Measurements from ENCODE around the gene TSEN2.
"Not testable (repeated sequence)": the region's sequence is repeated elsewhere in the genome, so short reads cannot be mapped to it uniquely, and the experiment has no call there.

The TSEN2 gene

DNA sequence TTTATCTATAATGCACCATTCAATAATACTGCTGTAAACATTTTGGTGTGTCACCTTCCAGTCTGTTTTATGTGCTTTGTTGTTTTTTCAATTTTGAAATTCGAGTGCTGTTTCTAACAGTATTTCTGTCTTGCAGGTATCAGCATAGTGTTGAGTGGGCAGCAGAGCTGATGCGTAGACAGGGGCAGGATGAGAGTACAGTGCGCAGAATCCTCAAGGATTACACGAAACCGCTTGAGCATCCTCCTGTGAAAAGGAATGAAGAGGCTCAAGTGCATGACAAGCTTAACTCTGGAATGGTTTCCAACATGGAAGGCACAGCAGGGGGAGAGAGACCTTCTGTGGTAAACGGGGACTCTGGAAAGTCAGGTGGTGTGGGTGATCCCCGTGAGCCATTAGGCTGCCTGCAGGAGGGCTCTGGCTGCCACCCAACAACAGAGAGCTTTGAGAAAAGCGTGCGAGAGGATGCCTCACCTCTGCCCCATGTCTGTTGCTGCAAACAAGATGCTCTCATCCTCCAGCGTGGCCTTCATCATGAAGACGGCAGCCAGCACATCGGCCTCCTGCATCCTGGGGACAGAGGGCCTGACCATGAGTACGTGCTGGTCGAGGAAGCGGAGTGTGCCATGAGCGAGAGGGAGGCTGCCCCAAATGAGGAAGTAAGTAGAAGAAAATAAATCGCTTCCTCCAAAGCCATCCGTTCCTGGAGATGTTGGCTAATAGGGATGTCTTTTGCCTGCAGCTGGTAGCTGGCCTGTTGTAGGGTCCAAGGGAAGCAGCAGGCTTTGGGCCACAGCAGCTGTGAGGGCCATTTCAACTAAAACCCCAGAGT, 19.1 kb downstream of the TSEN2 start:
- DNase-seq (ENCODE audit: low read depth), result no peak

DNA sequence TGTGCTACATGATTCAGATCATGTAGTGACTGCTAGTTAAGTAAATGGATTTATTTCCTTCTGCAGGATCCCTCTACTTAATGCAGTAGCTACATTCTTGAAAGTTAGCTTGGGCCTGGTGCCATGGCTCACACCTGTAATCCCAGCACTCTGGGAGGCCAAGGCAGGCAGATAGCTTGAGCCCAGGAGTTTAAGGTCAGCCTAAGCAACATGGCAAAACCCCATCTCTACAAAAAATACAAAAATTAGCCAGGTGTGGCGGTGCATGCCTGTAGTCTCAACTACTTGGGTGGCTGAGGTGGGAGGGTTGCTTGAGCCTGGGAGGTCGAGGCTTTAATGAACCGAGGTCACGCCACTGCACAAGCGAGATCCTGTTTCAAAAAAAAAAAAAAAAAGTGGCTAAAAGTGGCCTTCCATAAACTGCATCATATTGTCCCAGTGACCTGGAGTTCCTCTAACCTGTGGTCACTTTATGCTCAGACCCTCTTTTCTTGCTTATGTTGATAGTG, 22.0 kb downstream of the TSEN2 start:
- no peak for DNase-seq (ENCODE audit: low read depth)

- no peak for DNase-seq (ENCODE audit: low read depth)
Observed at GRCh38 chr3:12507591-12508281, 23.5 kb downstream of the TSEN2 start.

- DNase-seq (ENCODE audit: low read depth), result no peak
Observed at GRCh38 chr3:12508291-12508700, 24.0 kb downstream of the TSEN2 start.

DNA sequence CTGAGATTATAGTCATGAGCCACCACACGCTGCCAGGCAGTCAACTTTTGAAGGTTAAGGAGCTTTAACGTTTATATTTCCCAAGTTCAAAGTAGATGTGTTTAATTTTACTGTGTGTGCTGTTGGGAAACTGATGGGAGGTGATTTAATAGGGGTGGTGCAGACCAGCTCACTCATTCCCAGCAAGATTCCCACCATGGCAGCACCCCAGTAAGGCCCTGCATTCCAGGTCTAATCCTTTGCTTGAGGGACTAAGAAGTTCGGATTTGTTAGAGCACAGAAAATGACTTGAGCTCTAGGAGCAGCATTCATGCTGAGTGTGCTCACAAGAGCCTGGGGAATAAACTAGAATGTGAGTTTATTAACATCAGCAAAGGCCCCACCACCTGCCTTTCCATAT, 25.2 kb downstream of the TSEN2 start:
- DNase-seq (ENCODE audit: low read depth), result no peak

- DNase-seq (ENCODE audit: low read depth), result no peak
Observed at GRCh38 chr3:12512534-12513118, 28.3 kb downstream of the TSEN2 start.

DNA sequence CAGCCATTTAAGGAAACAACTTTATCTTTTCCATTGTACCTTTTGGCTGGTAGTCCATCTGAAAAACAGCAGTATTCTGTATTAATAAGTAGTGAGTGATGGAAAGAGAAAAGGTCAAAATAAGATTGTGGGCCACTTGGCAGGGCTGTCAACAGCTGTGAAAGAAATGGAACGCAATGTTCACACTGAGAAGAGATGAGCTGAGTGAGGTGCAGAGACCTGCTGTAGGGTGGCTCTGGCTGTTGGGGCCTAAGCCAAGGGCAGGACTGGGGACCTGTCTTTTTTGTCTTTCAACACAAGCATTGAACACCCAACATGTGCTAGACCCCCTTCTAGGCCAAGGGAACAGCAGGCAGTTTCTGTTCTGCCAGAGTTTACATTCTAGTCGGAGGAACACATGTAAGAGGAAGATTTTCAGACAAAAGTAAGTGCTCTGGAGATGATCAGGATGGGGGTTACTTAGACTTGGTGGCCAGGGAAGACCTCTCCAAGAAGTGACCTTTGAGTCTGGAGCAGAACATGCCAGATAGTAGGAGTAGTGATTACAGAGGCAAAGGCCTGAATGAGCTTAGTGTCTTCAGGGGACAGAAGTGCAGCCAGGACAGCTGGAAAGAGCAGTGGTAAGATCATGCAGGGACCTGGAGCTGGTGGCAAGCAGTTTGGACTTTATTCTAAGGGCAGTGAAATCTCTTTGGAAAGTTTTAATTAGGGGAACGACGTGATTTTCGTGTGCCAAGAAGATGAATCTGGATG, 29.6 kb downstream of the TSEN2 start:
- DNase-seq (ENCODE audit: low read depth), result no peak

DNA sequence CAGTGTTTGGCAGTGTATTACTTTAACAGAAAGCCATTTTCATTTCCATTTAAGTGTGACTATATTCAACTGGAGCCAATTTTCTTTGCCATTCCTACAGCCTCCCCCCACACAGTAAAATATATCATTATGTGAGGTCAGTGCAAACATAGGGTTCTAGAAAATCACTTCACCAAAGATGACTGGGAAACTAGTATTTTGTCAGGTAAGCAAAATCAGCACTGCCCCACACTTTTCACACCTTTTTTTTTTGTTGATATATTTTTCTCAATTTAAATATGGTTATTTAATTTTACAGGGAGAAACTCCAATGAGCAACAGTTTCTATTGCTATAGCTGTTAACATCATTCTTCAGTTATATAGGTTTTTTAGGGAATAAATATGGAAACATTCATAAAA, 31.4 kb downstream of the TSEN2 start:
- DNase-seq (ENCODE audit: low read depth), result no peak

DNA sequence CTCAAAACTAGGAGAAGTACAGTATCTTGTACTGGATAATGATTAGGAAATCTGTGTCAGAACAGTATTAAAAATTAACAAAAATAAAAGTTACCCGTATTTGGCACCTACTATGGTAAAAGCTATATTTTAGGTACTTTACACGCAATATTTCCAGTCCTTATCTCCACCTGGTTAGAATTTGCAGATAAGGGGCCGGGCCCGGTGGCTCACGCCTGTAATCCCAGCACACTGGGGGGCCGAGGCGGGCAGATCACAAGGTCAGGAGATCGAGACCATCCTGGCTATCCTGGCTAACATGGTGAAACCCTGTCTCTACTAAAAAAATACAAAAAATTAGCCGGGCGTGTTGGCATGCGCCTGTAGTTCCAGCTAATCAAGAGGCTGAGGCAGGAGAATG, 32.6 kb downstream of the TSEN2 start:
- DNase-seq (ENCODE audit: low read depth), result no peak

DNA sequence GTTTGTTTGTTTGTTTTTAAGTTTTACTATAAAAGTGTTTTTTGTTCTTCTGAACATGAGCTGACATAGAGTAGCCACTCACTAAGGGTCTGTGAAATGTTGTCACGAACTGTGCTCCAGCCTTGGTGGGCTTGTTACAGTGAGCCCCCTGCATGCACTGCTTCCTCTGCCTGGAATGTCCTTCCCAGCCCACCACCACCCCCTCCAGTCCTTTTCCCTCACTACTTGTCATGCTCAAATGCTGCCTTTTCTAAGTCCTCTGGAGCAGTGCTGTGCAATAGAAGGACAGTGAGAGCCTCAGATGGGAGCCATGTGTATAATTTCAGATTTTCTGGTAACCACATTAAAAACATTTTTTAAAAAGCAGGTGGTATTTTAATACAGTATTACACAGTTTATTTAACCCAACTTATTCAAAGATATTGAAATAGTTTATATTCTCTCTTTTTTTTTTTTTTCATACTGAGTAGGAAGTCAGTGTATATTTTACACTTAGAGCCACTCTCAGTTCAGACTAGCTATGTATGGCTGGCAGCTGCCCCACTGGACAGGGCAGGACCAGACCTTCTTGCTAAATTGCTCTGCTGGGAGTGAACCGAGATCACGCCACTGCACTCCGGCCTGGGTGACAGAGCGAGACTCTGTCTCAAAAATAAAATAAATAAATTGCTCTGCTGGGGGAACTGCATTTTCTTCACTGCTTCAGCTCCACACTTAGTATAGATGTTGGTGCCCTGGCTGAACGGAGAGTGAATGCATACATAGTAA, 34.2 kb downstream of the TSEN2 start:
- no peak for DNase-seq (ENCODE audit: low read depth)

DNA sequence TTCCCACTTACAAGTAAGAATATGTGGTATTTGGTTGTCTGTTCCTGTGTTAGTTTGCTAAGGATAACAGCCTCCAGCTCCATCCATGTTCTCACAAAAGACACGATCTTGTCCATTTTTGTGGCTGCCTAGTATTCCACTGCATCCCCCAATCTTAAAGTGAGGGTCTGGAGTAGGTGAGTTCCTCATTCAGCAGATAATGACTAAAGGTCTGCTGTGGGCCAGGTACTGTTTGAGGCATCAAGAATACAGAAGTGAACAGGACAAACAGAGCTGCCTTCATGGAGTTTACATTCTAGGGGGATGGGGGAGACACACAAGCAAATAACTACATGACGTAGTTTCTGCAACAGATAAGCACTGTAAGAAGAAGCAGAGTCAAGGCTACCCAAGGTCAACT, 36.7 kb downstream of the TSEN2 start:
- DNase-seq (ENCODE audit: low read depth), result no peak

DNA sequence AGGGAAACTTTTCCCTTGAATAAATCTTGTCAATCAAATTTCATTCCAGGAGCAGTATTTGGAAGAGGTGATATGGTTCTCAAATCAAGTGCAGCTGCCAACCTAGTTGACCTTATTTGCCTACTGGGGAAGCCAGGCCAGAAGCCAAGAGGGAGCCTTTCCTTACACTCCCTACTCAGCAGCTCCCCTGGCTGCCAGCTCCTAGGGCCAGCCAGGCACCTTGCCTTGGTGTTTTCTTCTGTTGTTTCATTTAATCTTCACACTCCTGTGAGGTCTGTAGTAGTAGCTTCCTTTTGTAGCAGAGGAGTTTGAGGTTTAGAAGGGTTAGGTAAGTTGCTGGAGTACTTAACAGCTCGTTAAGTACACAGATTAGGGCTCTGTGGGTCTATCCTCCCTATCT, 38.4 kb downstream of the TSEN2 start:
- no peak for DNase-seq (ENCODE audit: low read depth)

DNA sequence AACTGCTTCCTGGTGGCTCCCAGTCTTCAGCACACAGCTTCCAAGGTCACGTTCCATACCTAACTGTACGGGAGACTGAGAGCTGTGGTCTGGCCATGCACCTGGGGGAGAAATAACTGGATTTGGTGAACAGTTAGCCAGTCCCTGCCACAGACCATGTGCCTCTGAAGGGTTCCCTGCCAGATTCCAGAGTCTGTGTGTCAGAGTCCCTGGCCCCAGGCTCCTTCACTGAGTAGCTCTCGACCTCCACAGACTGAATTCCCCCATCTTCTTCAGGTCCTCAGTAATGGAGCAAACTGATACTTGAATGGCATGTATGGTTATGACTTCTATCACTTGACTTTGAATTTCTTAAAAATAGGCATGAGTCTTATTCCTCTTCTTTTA, 43.5 kb downstream of the TSEN2 start:
- DNase-seq (ENCODE audit: low read depth), result no peak

- no peak for DNase-seq (ENCODE audit: low read depth)
Observed at GRCh38 chr3:12532182-12532581, 47.9 kb downstream of the TSEN2 start.

DNA sequence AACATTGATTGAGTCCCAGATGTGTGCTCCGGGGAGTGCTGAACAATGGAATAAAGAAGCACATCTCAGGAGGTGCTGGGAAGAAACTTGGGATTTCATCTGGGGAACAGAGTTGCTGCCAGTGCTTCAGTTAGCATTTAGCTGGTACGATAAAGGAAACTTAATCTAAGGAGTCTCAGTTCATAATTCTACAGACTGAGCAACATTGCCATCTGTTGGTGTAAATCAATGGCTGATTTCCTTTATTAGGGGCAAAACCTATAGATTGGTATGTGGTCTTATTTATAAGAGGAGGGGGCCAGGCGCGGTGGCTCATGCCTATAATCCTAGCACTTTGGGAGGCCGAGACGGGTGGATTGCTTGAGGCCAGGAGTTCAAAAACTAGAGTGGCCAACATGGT, 52.1 kb downstream of the TSEN2 start:
- DNase-seq (ENCODE audit: low read depth), result no peak

DNA sequence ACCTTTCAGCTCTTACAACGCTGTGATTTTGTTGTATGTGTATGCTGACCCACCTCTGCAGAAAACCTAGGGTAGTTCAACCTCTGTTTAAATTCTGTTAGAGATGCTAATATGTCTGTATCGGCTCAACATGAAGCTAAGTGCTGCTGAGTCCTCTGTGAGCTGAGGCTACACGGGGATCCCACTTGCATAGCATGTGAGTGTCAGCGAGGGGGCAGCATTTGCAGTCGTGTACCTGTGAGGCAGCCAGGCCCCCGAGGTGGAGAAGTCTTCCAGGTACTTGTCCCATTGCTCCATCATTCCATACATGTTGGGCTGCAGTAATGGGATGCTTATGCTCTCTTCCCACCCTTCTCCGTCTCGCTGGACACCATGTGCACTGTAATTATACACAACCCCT, 57.3 kb downstream of the TSEN2 start:
- DNase-seq (ENCODE audit: low read depth), result no peak

DNA sequence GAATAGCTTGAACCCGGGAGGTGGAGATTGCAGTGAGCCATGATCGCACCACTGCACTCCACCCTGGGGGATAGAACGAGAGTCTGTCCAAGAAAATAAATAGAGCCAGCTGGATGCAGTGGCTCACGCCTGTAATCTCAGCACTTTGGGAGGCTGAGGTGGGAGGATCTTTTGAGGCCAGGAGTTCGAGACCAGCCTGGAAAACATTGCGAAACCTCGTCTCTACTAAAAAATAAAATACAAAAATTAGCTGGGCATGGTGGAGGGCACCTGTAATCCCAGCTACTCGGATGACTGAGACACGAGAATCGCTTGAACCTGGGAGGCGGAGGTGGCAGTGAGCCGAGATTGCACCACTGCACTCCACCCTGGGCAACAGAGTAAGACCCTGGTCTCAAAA, 59.2 kb downstream of the TSEN2 start:
- not testable (repeated sequence) for DNase-seq (ENCODE audit: low read depth)

DNA sequence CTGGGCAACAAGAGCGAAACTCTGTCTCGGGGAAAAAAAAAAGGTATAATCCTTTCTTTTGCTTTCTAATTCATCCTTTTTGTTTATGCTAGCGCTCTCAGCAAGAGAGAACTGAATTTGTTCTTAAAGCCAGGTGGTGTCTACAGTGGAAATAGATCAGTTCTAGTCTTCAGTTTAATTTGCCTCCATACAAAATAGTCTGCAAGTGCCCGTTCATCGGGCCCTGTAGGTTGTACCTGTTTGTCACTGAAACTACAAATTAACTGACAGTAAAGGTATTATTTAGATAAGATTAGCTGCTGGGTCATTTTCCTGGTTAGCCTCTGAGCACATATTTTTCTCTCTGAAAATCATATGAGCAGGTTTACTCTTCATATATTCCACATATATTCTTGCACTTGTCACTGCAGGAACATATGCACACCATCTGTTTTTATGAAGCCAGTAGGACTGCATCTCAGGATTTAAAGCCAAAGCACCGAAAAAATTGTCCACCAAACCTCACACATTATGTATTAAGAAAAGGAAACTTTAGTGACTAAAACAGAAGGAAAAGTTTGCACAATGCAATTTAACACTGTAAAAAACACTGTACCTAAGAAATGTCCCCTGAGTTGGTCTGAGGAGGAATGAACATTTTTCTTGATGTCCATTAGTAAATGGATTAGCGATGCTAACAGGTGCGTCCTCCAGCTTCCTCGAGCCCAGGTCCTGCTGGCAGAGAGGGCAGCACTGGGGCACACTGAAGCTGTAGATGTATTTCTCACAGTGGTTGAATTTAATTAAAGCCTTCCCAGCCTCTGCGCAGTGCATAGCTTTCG, 60.6 kb downstream of the TSEN2 start:
- no peak for DNase-seq (ENCODE audit: low read depth)

GRCh38 chr3:12545473-12545791, 61.2 kb downstream of the TSEN2 start, which contains the start of gene MKRN2OS:
Gene MKRN2OS, minus strand, starts transcription at chr3:12545499. Its CDS starts 35 bp downstream, at chr3:12545464.
- no peak for DNase-seq (ENCODE audit: low read depth)

GRCh38 chr3:12549971-12550760, 65.9 kb downstream of the TSEN2 start:
- DNase-seq (ENCODE audit: low read depth), result no peak

Measured in T follicular helper cell (primary cell).